ENCODE results near the gene ADD1.
"Not testable (repeated sequence)": the region's sequence is repeated elsewhere in the genome, so short reads cannot be mapped to it uniquely, and the experiment has no call there.

Gene ADD1

GRCh38 chr4:2934813-2935761 lies 91.4 kb downstream of the ADD1 start:
- peak; percentile 69 for DNase-seq (ENCODE audit: extremely low read depth, low read depth)

GRCh38 chr4:2935762-2936743 lies 92.4 kb downstream of the ADD1 start:
- peak overlapping the region; percentile 73 for H3K4me3 ChIP-seq (replicated peaks; ENCODE audit: low read depth, low read length)
- TF ChIP-seq CTCF (IDR thresholded peaks at IDR 0.05; ENCODE audit: low read depth, low read length, missing control alignments): no peak
- DNase-seq (ENCODE audit: extremely low read depth, low read depth): no peak

More at GRCh38 chr4:2934813-2935761, 91.4 kb downstream of the ADD1 start:
- no peak for TF ChIP-seq CTCF (IDR thresholded peaks at IDR 0.05; ENCODE audit: low read depth, low read length, missing control alignments)
- H3K4me3 ChIP-seq (replicated peaks; ENCODE audit: low read depth, low read length): peak overlapping the region; percentile 73

- DNase-seq (ENCODE audit: extremely low read depth, low read depth): no peak
- TF ChIP-seq CTCF (IDR thresholded peaks at IDR 0.05; ENCODE audit: low read depth, low read length, missing control alignments): no peak
- peak overlapping the region; percentile 73; the same call in 1 of the 2 replicates for H3K4me3 ChIP-seq (replicated peaks; ENCODE audit: low read depth, low read length)
These were observed 93.1 kb downstream of the ADD1 start for GRCh38 chr4:2936773-2937145.

- no peak for TF ChIP-seq CTCF (IDR thresholded peaks at IDR 0.05; ENCODE audit: low read depth, low read length, missing control alignments)
- H3K4me3 ChIP-seq (replicated peaks; ENCODE audit: low read depth, low read length): 0 out of 2 replicates have a peak overlapping the region, but pooled peaks have one; percentile 0
- no peak for DNase-seq (ENCODE audit: extremely low read depth, low read depth)
These were observed 93.7 kb downstream of the ADD1 start for GRCh38 chr4:2937146-2937857.

- no peak overlapping the region for H3K4me3 ChIP-seq (replicated peaks; ENCODE audit: low read depth, low read length)
- DNase-seq (ENCODE audit: extremely low read depth, low read depth): no peak
- TF ChIP-seq CTCF (IDR thresholded peaks at IDR 0.05; ENCODE audit: low read depth, low read length, missing control alignments): no peak
These were observed 94.3 kb downstream of the ADD1 start for GRCh38 chr4:2937986-2938385.

- not testable (repeated sequence) for DNase-seq (ENCODE audit: extremely low read depth, low read depth); H3K4me3 ChIP-seq (replicated peaks; ENCODE audit: low read depth, low read length)
These were observed 94.8 kb downstream of the ADD1 start for GRCh38 chr4:2938411-2938810.

Data from HFF-Myc (cell line).